HepG2 (cell line): ENCODE results near the gene COL25A1. TPM values are rescaled to one million over a fixed set of nuclear protein-coding genes. Genes with fewer than 3 reads are reported as not detected.

ENCODE experiments used
- BORCS8-MEF2B ChIP-seq: sonication (generic); formaldehyde crosslinking; IDR thresholded peaks from 2 replicates; pipeline ENCODE4 v1.8.0; 2022; ENCODE audit warnings: mild to moderate bottlenecking, missing genetic modification reagents
- NCOA2 ChIP-seq: sonication (generic); formaldehyde crosslinking; IDR thresholded peaks from 2 replicates; pipeline ENCODE4 v1.8.0; 2022; ENCODE audit warnings: inconsistent platforms
- SALL1 ChIP-seq: sonication (generic); formaldehyde crosslinking; IDR thresholded peaks from 2 replicates; pipeline ENCODE4 v1.8.0; 2022; ENCODE audit warnings: mild to moderate bottlenecking, missing genetic modification reagents
- STAG1 ChIP-seq: sonication (generic); formaldehyde crosslinking; IDR thresholded peaks from 2 replicates; pipeline ENCODE4 v1.4.0; 2020; ENCODE audit warnings: missing genetic modification reagents
- TBP ChIP-seq: sonication (generic); formaldehyde crosslinking; IDR thresholded peaks from 2 replicates; pipeline ENCODE4 v1.5.0; 2020; ENCODE audit warnings: missing genetic modification reagents
- ZNF124 ChIP-seq: sonication (generic); formaldehyde crosslinking; IDR thresholded peaks from 2 replicates; pipeline ENCODE4 v1.4.0; 2020; ENCODE audit warnings: missing genetic modification reagents
- ZNF337 ChIP-seq: sonication (generic); formaldehyde crosslinking; IDR thresholded peaks from 2 replicates; pipeline ENCODE4 v1.5.1; 2020; ENCODE audit warnings: missing genetic modification reagents, low read depth, mild to moderate bottlenecking, borderline replicate concordance
- polyA plus RNA-seq, 8 experiments: library from polyadenylated mRNA; depleted of rRNA in 3 of 8; stranded (reverse) in 7 of 8; unstranded in 1 of 8; fragments of >200 nt; fragmentation: Illumina TruSeq in 4 of 8; extraction: Trizol in 4 of 8; gene quantifications; 2 replicates each; pipeline versions ENCODE4 v1.2.1 to v1.2.3, GENCODE V29; 2011 to 2016; ENCODE audit warnings: low read depth in 4 of 8, missing spikeins in 1 of 8, mixed read lengths in 1 of 8; ENCODE audit not compliant: insufficient read depth in 1 of 8
- total RNA-seq, 5 experiments: library from RNA; depleted of rRNA; stranded (reverse); fragments of >200 nt; fragmentation: Illumina TruSeq; extraction: Trizol; gene quantifications; 2 replicates each; pipeline ENCODE4 v1.2.3, GENCODE V29; 2016; ENCODE audit warnings: low read depth in 1 of 5
- TF ChIP-seq, protein P1 (sequence below): sonication (generic); formaldehyde crosslinking; IDR thresholded peaks from 2 replicates; pipeline ENCODE4 v1.5.0; 2020; ENCODE audit warnings: mild to moderate bottlenecking, missing genetic modification reagents, moderate library complexity
- TF ChIP-seq, protein P2 (sequence below): sonication (generic); formaldehyde crosslinking; IDR thresholded peaks from 2 replicates; pipeline ENCODE4 v1.5.0; 2020; ENCODE audit warnings: mild to moderate bottlenecking, missing genetic modification reagents, borderline replicate concordance
- TF ChIP-seq, protein P3 (sequence below): sonication (generic); formaldehyde crosslinking; IDR thresholded peaks from 2 replicates; pipeline ENCODE4 v1.9.0; 2022; ENCODE audit warnings: low read depth, missing genetic modification reagents
- TF ChIP-seq, protein P4 (sequence below), 2 experiments: sonication (generic) in 1 of 2; formaldehyde crosslinking in 1 of 2; IDR thresholded peaks; 2 replicates each; pipeline versions ENCODE4 v1.4.0 to v1.6.1; 2016 to 2020; ENCODE audit warnings: borderline replicate concordance in 1 of 2, low read depth in 1 of 2, mild to moderate bottlenecking in 1 of 2, missing genetic modification reagents in 1 of 2
- TF ChIP-seq, protein P5 (sequence below): sonication (generic); formaldehyde crosslinking; IDR thresholded peaks from 2 replicates; pipeline ENCODE4 v1.8.1; 2022; ENCODE audit warnings: mild to moderate bottlenecking, missing genetic modification reagents

The COL25A1 gene
- total and polyA plus RNA-seq, 2 of the 13 experiments (the other 11 are each of a cell fraction or from before 2014, with no cell fraction given) = not detected

DNA sequence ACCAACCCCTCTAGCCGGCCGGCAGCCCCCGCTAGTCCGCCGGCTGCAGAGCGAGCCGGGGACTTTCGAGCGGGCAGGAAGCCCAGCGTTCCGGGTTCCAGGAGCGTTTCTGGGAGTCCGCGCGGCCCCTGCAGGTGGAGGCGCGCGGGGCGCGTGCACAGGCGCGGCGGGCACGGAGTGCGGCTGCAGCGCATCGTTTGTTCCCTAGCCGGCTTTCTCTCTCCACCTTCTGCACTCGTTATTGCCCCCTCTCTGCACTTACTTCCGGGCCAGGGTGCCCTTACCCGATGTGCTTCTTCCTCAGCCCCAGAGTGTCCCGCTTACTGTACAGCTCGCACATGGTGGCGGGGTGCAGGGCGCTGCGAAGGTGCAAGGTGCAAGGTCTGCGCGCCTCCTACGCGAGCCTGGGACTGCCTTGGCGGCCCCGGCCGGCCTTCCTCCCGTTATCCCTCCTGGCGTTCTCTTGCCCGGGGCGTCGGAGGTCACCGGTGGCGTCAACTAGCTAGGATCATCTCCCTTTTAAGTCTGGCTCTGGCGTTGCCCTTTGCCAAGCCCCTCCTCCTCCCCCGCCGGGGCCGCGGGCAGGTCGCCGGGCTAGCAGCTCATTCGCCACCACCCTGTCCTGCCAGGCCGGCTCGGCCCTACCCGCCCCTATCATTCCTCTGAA is 539.8 kb downstream of the COL25A1 start, which contains the start of gene ETNPPL (continued):
- TF ChIP-seq, protein P1, sequence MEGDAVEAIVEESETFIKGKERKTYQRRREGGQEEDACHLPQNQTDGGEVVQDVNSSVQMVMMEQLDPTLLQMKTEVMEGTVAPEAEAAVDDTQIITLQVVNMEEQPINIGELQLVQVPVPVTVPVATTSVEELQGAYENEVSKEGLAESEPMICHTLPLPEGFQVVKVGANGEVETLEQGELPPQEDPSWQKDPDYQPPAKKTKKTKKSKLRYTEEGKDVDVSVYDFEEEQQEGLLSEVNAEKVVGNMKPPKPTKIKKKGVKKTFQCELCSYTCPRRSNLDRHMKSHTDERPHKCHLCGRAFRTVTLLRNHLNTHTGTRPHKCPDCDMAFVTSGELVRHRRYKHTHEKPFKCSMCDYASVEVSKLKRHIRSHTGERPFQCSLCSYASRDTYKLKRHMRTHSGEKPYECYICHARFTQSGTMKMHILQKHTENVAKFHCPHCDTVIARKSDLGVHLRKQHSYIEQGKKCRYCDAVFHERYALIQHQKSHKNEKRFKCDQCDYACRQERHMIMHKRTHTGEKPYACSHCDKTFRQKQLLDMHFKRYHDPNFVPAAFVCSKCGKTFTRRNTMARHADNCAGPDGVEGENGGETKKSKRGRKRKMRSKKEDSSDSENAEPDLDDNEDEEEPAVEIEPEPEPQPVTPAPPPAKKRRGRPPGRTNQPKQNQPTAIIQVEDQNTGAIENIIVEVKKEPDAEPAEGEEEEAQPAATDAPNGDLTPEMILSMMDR (CRISPR knock-in tag) = peak; percentile 48
- TF ChIP-seq TBP (CRISPR knock-in tag) (no peak), ZNF337 (CRISPR knock-in tag) (no peak), ZNF124 (0 out of 2 replicates have a peak, but pooled peaks have one; percentile 23), SALL1 (CRISPR knock-in tag) (peak; percentile 73; the same call in 1 of the 2 replicates), BORCS8-MEF2B (CRISPR knock-in tag) (peak; percentile 83), STAG1 (CRISPR knock-in tag) (0 out of 2 replicates have a peak, but pooled peaks have one; percentile 6), NCOA2 (CRISPR knock-in tag) (peak; percentile 10; the same call in 1 of the 2 replicates)
- TF ChIP-seq, protein P2, sequence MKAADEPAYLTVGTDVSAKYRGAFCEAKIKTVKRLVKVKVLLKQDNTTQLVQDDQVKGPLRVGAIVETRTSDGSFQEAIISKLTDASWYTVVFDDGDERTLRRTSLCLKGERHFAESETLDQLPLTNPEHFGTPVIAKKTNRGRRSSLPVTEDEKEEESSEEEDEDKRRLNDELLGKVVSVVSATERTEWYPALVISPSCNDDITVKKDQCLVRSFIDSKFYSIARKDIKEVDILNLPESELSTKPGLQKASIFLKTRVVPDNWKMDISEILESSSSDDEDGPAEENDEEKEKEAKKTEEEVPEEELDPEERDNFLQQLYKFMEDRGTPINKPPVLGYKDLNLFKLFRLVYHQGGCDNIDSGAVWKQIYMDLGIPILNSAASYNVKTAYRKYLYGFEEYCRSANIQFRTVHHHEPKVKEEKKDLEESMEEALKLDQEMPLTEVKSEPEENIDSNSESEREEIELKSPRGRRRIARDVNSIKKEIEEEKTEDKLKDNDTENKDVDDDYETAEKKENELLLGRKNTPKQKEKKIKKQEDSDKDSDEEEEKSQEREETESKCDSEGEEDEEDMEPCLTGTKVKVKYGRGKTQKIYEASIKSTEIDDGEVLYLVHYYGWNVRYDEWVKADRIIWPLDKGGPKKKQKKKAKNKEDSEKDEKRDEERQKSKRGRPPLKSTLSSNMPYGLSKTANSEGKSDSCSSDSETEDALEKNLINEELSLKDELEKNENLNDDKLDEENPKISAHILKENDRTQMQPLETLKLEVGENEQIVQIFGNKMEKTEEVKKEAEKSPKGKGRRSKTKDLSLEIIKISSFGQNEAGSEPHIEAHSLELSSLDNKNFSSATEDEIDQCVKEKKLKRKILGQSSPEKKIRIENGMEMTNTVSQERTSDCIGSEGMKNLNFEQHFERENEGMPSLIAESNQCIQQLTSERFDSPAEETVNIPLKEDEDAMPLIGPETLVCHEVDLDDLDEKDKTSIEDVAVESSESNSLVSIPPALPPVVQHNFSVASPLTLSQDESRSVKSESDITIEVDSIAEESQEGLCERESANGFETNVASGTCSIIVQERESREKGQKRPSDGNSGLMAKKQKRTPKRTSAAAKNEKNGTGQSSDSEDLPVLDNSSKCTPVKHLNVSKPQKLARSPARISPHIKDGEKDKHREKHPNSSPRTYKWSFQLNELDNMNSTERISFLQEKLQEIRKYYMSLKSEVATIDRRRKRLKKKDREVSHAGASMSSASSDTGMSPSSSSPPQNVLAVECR (CRISPR knock-in tag) = peak; percentile 79
- TF ChIP-seq, protein P3, sequence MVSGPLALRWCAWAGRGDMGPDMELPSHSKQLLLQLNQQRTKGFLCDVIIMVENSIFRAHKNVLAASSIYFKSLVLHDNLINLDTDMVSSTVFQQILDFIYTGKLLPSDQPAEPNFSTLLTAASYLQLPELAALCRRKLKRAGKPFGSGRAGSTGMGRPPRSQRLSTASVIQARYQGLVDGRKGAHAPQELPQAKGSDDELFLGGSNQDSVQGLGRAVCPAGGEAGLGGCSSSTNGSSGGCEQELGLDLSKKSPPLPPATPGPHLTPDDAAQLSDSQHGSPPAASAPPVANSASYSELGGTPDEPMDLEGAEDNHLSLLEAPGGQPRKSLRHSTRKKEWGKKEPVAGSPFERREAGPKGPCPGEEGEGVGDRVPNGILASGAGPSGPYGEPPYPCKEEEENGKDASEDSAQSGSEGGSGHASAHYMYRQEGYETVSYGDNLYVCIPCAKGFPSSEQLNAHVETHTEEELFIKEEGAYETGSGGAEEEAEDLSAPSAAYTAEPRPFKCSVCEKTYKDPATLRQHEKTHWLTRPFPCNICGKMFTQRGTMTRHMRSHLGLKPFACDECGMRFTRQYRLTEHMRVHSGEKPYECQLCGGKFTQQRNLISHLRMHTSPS (CRISPR knock-in tag) = peak; percentile 44; the same call in 1 of the 2 replicates
- TF ChIP-seq, protein P4, sequence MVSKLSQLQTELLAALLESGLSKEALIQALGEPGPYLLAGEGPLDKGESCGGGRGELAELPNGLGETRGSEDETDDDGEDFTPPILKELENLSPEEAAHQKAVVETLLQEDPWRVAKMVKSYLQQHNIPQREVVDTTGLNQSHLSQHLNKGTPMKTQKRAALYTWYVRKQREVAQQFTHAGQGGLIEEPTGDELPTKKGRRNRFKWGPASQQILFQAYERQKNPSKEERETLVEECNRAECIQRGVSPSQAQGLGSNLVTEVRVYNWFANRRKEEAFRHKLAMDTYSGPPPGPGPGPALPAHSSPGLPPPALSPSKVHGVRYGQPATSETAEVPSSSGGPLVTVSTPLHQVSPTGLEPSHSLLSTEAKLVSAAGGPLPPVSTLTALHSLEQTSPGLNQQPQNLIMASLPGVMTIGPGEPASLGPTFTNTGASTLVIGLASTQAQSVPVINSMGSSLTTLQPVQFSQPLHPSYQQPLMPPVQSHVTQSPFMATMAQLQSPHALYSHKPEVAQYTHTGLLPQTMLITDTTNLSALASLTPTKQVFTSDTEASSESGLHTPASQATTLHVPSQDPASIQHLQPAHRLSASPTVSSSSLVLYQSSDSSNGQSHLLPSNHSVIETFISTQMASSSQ (IDR thresholded peaks at IDR 0.05; ENCODE audit: low read depth) = no peak
- TF ChIP-seq, protein P4 (CRISPR knock-in tag; IDR thresholded peaks at IDR 0.05; ENCODE audit: borderline replicate concordance) = no peak; the same call in 1 of the 2 replicates
- TF ChIP-seq, protein P5, sequence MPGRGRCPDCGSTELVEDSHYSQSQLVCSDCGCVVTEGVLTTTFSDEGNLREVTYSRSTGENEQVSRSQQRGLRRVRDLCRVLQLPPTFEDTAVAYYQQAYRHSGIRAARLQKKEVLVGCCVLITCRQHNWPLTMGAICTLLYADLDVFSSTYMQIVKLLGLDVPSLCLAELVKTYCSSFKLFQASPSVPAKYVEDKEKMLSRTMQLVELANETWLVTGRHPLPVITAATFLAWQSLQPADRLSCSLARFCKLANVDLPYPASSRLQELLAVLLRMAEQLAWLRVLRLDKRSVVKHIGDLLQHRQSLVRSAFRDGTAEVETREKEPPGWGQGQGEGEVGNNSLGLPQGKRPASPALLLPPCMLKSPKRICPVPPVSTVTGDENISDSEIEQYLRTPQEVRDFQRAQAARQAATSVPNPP (CRISPR knock-in tag) = peak; percentile 53; the same call in 1 of the 2 replicates
